NCI-H510A (cell line): ENCODE measurements around the gene BMP10.

Source experiments
- DNase-seq: peaks from one replicate; lab custom pipeline; 2025; lab: John Stamatoyannopoulos, UW

BMP10 gene

GRCh38 chr2:68889500-68889899 is 18.3 kb upstream of the BMP10 start:
- no peak for DNase-seq

DNA sequence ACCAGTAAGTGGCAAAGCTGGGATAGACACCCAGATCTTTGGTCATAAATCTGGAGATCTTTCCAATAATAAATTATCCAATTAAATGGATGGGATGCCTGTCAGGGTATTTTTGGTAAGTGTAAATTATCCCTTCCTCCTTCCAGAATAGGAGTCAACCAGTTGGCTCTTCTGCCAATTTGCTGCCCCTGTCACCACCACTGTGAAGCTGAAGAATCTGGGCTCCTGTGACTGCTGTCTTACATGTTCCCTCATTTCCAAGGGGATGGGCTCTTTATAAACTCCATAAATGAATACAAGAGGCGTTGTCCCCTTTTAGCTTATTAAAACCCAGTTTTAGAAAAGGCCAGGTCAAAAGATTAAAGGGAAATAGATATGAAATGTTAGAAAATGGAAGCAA is 17.8 kb upstream of the BMP10 start:
- no peak for DNase-seq

GRCh38 chr2:68888038-68888704 is 17.0 kb upstream of the BMP10 start:
- no peak for DNase-seq

GRCh38 chr2:68885811-68886075 is 14.5 kb upstream of the BMP10 start:
- DNase-seq: no peak

GRCh38 chr2:68885074-68885810 is 14.0 kb upstream of the BMP10 start:
- DNase-seq: no peak

GRCh38 chr2:68880213-68880612 is 9.0 kb upstream of the BMP10 start:
- no peak for DNase-seq

DNA sequence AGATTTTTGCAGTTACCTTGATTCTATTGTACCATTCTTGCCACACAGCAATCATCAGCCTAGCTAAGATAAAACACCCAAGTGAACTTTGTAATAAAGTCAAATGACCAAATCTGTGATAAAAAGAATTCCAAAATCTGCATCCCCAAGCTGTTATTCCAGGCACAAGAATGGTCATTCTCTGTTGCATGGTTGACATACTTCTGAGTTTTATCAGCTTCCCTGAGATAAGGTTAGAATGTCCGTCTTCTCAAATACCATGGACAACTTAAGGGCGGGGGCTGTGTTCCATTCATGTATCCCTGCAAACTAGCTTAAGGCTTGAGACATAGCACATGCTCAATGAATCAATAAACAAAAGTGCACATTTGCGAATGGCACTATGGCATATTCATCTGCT is 8.1 kb upstream of the BMP10 start:
- DNase-seq: no peak

DNA sequence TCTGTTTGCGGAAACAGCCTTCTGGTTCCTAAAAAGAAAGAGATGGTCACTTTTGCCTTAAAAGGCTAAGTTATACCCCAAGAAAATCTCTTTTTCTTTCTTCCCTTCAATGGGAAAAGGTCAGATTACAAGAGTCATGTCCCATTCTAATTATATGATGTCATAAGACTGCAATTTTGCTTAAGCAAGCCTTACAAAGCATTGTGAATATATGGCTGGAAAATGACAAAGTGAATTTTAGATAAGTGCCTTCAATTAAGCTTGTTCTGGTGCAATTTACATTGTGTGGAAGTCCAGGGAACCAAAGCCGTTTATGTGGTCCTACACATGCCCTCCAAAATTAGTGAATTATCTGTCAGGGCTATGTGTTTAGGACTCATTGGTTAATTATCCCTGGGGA is 7.6 kb upstream of the BMP10 start:
- no peak for DNase-seq

DNA sequence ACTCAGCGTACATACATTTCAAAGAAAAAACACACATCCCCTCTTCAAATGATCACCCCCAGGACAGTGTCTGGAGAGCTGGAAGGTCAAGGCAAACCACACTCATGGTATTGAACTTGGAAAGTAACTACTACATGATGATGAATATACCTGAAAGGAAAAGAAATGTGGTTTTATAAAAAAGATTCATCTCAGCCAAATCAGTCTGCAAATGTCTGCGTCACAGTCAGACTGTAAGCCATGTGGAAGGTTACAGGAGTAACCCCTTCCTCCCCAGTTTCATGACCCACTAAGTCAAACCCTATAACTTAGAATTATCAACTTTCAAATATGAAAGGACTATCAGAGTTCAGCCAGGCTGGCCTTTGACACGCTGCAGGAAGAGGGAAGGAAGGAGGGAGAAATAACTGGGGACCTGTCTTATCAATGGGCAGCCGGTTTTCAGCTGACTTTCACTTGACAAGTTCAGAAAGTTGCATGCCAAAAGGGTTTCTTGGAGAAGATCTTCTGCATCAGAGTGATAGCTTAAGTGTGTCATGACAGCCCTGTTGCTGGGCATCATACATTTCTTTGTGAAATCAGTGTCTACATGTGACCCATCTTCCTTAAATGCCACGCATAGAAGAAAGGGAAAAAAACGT is 7.0 kb upstream of the BMP10 start:
- DNase-seq: no peak

DNA sequence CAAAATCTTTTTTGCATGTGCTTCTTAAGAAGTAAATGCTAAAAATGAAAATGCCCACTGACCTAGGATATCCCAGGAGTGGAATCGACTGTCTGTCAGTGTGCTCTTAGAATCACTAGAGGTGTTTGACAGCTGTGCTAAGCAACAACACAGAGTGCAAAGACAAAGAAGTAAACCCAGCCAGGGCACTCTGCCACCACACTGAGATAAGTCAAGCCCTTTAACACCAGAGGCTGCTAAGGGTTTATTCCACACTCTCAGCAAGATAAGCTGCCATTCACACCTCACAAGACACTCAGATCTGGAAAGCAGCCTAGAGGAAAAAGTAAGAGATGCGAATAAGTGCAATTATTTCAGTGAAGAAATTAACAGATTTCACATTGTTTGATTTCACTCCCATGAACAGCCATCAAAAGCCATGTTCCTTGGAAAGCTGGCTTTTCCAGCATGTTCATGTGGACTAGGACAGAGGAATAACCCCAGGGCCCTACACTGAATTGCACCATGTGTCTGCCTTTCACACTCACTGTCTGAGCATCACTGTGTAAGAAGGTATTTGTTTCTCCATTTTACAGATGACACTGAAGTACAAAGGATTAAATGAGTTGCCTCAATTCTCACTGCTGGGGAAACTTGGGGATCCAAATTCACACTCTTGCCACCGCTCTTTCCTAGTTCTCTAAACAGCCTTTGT is 6.0 kb upstream of the BMP10 start:
- no peak for DNase-seq

DNA sequence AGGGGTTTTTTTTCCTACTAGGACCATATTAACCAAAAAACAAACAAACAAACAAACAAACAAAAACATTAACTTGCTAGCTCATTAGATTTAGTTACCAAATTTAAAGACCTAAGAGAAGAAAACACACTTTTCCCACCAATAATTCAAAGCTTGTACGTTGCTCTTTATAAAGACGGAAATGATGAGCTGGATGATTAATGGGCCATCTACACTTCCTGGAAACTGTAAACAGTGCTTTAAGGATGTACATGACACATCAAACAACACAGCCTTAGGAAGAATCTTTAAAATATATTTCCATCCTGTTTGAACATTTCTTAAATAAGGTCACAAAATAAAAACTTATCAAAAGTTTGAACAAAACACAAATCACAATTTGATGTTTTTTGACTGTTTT is 982 bp downstream of the BMP10 start:
- DNase-seq: no peak

- DNase-seq: no peak
Measured at GRCh38 chr2:68865108-68865507, 6.1 kb downstream of the BMP10 start.

DNA sequence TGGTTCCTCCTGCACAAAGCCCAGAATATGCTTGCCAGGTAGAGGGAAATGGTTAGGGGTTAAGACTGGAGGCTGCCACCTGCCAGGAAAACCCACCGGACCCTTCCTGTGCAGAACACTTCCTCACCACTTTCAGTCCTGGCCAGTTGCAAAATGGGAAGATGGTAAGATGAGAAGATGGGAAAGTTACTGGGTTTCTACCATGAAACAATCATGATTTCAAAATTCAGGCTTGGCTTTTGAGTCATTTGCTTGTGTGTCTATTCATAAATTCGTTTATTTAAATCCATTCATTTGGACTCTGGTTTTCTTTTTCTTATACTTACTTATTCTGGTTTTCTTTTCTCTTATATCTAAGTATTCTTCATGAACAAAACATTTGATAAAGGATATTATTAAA is 7.2 kb downstream of the BMP10 start:
- DNase-seq: no peak

GRCh38 chr2:68862889-68863288 is 8.3 kb downstream of the BMP10 start:
- no peak for DNase-seq

DNA sequence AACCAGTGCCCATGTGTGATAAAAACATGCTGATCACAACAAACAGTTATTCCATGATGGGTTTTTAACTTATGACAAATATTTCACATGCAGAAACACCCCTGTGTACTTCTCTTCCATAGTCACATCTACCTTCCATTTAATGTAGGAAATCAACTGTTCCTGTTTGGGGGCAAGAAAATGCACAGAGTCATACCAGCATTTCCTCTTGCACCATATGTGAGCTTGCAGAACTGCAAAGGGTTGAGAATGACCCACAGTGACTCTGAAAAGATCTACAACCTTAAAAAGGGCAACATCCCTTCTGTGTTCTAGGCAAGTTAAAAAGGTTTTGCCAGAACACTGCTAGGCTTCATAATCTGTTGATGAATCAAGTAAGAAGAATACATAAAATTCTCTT is 9.9 kb downstream of the BMP10 start:
- DNase-seq: no peak

GRCh38 chr2:68860111-68860510 is 11.1 kb downstream of the BMP10 start:
- no peak for DNase-seq

DNA sequence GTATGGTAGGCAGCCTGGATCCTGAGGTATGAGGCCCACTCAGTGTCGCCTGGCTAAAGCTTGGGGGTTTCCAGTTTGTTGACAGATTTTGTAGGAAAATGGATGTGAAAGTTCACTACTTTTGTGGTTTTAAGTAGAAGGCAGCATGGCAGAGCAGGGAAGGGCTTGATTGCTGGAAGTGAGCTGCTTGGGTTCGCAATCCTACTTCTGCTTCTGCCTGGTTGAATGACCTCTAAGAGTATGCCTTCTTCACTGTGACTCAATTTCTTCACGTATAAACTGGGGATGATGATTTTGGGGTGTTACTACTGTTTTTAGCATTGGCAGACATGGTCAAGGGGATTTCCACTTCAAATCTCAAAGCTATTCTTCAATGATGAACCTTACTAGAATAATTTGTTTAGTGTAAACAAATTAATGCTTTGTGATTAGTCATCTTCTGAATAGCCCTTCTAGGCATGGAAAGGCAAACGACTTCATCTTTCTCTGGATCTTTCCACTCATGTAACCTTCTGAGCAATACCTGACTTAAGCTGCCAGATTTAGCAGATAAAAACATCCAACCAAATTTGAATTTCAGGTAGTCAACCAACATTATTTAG is 13.2 kb downstream of the BMP10 start:
- no peak for DNase-seq

DNA sequence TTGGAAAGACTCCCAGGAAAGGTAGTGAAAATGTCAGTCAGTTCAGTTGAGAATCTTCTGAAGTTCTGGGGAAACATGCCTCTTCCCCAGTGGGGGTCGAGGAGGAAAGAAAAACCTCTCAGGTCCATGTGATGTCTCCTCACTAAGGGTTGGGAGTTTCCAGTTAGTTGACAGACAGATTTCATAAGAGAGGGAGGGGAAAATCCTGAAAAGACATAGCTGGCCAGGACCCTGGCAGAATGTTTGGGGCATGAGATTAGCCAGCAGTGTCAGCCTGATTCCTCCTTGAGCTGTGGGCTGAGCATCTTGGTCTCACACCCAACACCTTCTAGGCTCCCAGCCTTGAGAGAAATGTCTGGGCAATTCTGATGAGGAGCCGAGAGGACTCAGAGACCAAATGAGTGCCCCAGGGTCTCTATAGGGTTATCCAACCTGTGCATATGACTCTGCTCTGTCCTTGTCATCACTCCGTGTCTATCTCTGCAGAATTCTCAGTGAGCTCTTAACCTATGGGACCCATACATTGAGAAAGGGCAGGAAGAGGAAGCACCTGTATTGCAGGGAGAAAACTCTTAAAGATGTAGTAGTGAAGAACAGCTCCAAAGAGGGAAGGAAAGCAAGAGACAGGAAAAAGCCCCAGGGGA is 13.9 kb downstream of the BMP10 start:
- DNase-seq: no peak

DNA sequence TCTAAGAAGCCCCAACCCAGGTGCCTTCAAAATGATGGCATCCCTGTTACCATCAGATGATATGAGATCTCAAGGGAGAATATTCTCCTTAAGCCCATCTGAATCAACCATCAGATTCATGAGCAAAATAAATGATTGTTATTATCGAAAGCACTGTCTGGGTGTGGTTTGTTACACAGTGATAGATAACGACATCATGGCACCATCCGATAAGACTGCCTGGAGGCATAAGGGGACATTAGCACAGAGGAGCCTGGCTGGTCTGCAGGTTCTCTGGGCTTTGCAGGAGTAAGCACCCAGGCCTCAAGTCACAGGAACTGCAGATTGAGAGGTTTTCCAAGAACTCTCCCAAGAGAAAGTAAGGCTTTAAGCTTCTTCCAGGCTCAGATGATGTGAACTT is 15.6 kb downstream of the BMP10 start:
- DNase-seq: no peak

- no peak for DNase-seq
Measured at GRCh38 chr2:68854476-68854875, 16.7 kb downstream of the BMP10 start.

DNA sequence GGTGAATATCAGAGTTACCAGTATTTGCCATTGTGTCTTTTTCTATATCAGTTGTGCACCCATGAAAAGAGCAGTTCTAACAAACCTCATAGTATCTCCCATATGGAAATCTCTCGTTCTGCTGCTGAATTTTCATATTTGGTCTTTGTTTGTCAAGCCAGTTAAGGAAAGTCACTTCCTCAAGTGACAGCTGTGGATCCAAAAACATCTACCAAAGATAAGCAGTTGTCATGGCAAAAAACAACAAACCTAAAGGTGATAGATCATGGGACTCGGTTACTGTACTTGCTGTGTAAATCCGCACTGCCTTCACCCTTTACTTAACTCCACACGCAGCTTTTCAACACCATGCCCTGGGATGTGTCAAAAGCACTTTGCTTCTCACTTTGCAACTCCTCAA is 17.3 kb downstream of the BMP10 start:
- DNase-seq: no peak

- no peak for DNase-seq
Measured at GRCh38 chr2:68853035-68853434, 18.2 kb downstream of the BMP10 start.
